ENCODE results near the gene TUBGCP6. TPM values are rescaled to one million over a fixed set of nuclear protein-coding genes. Genes with fewer than 3 reads are reported as not detected.

The TUBGCP6 gene
- total RNA-seq, 2 donors from 2014 or later, result 20.4 to 22.0 TPM

- intact Hi-C loops (cut with DNase I), result no loop called here
- DNase-seq (no peak), ATAC-seq (peak; percentile 1)
Measured at GRCh38 chr22:50219800-50220602, 24.8 kb downstream of the TUBGCP6 start.

DNA sequence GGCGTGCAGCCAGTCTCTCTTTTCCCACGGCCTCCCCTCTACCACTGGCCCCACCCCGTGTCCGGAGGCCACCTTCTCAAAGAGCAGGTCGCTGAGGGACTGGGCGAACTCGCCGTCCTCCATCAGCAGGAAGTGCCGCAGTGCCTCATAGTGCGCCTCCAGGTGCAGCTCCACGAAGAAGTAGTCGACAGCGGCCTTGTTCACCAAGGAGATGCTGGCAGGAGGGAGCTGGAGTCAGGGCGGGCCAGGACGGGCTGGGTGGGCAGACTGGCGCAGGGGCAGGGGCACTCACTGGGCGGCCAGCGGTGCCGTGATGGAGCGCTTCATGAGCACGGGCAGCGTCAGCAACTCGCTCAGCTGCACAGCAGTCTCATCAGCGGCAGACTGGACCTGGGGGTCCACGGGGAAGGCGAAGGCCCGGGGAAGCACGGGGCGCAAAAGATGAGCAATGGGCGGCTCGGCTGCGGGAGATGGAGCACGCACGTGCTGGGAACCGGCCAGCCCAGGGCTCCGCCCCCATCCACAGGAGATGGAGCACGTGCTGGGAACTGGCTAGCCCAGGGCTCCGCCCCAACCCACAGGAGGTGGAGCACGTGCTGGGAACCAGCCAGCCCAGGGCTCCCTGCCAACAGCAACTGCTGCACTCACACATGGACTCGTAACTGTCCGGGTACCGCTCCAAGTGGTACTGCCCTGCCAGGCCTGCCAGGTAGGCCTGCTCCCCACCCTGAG lies 25.7 kb downstream of the TUBGCP6 start:
- ATAC-seq (peak; percentile 84 to 87), DNase-seq (peak; percentile 86)
- intact Hi-C loops (cut with DNase I), result no loop called here

DNA sequence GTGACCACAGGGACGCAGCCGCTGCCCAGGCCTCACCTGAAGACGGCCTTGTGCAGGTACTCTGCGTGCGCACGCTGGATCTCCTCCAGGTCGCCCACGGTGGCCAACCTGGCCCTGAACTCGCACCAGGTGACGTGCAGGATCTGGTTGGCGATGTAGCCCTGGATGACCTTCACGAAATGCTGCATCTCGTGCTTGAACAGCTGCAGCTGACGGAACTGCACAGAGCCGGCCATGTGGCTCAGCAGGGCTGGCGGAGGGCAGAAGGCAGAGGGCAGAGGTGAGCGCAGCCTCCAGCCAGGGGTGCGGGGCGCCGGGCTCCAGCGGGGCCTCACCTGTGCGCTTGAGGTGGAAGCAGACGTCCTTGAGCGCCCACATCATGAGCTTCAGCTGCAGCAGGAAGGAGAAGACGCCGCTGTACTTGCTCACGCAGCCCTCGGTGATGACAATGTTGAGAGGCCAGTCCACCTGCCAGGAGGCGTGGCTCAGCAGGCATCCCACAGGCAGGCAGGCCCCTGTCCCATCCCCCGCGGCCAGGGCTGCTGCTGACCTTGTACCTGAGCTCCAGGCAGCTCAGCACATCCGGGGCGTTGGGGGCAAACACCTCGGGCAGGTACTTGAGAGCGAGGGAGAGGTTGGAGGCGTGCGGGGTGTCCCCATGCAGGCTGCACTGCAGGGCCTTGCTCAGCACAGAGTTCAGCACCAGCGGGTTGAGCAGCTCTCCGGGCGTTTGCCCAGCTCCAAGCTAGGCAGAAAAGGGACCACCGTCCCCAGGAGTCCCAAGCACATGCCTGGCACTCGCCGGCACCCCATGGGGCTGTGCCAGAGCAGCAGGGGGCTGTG lies 26.4 kb downstream of the TUBGCP6 start:
- peak in 1 of 2 donors; percentile 1 for ATAC-seq
- DNase-seq, result peak; percentile 36
- intact Hi-C loops (cut with DNase I), result no loop called here

- DNase-seq (no peak), ATAC-seq (no peak)
- intact Hi-C loops (cut with DNase I), result no loop called here
Measured at GRCh38 chr22:50217543-50218152, 27.2 kb downstream of the TUBGCP6 start.

DNA sequence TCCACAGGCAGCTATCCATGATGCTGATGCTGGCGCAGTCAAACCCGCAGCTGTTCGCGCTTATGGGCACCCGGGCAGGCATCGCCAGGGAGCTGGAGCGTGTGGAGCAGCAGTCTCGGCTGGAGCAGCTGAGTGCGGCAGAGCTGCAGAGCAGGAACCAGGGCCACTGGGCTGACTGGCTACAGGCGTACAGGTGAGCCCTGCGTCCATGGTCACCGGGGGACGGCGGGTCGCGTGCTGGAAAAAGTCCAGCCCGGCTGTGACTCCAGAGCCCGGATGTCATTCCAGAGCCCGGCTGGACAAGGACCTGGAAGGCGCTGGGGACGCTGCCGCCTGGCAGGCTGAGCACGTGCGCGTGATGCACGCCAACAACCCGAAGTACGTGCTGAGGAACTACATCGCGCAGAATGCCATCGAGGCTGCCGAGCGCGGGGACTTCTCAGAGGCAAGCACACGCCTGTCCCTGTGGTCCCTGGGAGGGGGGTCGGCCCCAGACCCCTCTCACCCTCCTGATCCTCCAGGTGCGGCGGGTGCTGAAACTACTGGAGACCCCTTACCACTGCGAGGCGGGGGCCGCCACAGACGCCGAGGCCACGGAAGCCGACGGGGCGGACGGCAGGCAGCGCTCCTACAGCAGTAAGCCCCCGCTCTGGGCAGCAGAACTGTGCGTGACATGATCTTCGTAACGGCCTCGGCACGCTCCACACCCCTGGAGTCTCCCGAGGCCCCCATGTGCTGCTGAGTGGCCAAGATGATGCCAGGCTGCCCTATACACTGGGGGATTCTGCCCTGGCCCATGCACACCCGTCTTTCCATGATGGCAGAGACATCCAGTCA lies 27.9 kb downstream of the TUBGCP6 start:
- no peak for DNase-seq
- intact Hi-C loops (cut with DNase I), result no loop called here
- ATAC-seq, result no peak

GRCh38 chr22:50216055-50216683 lies 28.7 kb downstream of the TUBGCP6 start:
- DNase-seq (no peak), ATAC-seq (no peak)
- intact Hi-C loops (cut with DNase I), result no loop called here

DNA sequence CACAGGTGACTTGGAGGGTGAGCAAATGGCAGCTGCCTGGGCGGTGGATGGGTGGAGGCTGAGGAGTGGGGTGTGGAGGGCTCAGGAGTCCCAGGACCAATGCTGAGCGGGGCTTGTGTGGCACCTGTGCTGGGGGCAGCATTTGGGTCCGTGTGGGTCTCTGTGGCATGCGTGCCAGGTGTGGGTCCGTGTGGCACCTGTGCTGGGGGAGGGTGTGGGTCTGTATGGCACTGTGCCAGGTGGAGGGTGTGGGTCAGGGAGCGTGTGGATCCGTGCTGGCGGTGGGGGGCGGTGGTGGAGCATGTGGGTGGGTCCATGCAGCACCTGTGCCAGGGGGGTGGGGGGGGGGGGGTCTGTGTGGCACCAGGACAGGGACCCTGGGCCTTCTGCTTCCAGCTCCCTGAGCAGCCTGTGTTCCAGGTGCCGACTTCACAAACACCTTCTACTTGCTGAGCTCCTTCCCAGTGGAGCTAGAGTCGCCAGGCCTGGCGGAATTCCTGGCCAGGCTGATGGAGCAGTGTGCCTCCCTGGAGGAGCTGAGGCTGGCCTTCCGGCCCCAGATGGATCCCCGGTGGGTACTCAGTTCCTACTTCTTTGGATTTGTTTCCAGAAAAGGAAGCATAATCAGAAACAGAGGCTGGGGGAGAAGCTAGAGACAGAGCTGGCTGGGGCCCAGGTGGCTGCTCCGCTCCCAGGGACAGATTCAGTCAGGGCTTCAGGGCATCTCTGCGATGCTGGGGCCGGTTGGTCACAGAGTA lies 29.3 kb downstream of the TUBGCP6 start:
- peak; percentile 38 for DNase-seq
- intact Hi-C loops (cut with DNase I), result no loop called here
- no peak for ATAC-seq

- intact Hi-C loops (cut with DNase I), result loop anchor here in 1 of 2 donors (5.0 kb wide), 1 partner anchor 66 kb away; no protein-coding TSS in a partner anchor
- no peak for DNase-seq
- ATAC-seq, result no peak
Measured at GRCh38 chr22:50213263-50213662, 31.6 kb downstream of the TUBGCP6 start.

DNA sequence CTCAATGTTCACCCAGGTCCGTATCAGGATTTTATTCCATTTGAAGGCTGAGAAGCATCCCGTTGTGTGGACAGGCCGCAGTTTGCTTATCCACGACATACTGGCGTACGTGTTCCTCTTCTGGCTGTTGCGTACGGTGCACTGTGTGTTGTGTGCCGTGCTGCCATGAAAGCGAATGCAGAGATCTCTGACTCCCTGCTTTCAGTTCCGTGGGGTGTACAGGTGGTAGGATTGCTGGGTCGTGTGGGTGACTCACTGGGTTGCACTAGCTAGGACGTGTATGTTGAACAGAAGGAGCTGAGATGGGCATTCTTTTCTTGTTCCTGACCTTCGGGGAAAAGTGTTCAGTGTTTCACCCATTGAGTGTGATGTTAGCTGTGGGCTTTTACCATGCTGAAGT lies 33.7 kb downstream of the TUBGCP6 start:
- no peak for DNase-seq
- no peak for ATAC-seq
- intact Hi-C loops (cut with DNase I), result loop anchor here (2.0 to 5.0 kb wide), 2 partner anchors 62 to 64 kb away; no protein-coding TSS in a partner anchor

GRCh38 chr22:50210378-50211139 lies 34.3 kb downstream of the TUBGCP6 start:
- intact Hi-C loops (cut with DNase I), result loop anchor here (2.0 to 5.0 kb wide), 2 partner anchors 62 to 63 kb away; no protein-coding TSS in a partner anchor
- DNase-seq, result no peak
- no peak for ATAC-seq

- intact Hi-C loops (cut with DNase I), result loop anchor here (2.0 to 5.0 kb wide), 2 partner anchors 61 to 63 kb away; no protein-coding TSS in a partner anchor
- DNase-seq (peak; percentile 73), ATAC-seq (peak; percentile 27 to 41)
Measured at GRCh38 chr22:50209893-50210292, 34.9 kb downstream of the TUBGCP6 start.

- ATAC-seq (peak in 1 of 2 donors; percentile 9), DNase-seq (no peak)
- intact Hi-C loops (cut with DNase I), result no loop called here
Measured at GRCh38 chr22:50208939-50209892, 35.6 kb downstream of the TUBGCP6 start.

- intact Hi-C loops (cut with DNase I), result no loop called here
- DNase-seq (no peak), ATAC-seq (no peak)
Measured at GRCh38 chr22:50208430-50208938, 36.3 kb downstream of the TUBGCP6 start.

GRCh38 chr22:50207383-50208140 lies 37.3 kb downstream of the TUBGCP6 start:
- intact Hi-C loops (cut with DNase I), result no loop called here
- ATAC-seq, result no peak
- peak; percentile 48 for DNase-seq

Measured in left cardiac atrium (tissue), 4 donors.